GM12878 (cell line): Measurements from ENCODE around the gene PDZRN3. TPM values are rescaled to one million over a fixed set of nuclear protein-coding genes. Genes with fewer than 3 reads are reported as not detected.

Source experiments
- ATAC-seq: fragments of 200-7000 bp; cut with Tn5 transposase; 3 replicates; pipeline ENCODE4 v1.9.1; 2020; ENCODE audit warnings: mild to moderate bottlenecking, moderate library complexity
- BruUV-seq: library from RNA; stranded (reverse); fragments of 400-500 nt; replicated peaks from 2 replicates; lab custom pipeline; 2021; lab: Mats Ljungman, UMichigan
- CTCF ChIA-PET: fragments of 300-600 bp; sonication (Branson Sonifier 250); formaldehyde crosslinking; extraction: SDS; loops from one replicate; lab custom pipeline; 2021; ENCODE audit warnings: inconsistent platforms; lab: Yijun Ruan, JAX
- POLR2A ChIA-PET: fragments of 350-600 bp; formaldehyde crosslinking; extraction: SDS; loops from one replicate; lab custom pipeline; 2021; ENCODE audit warnings: inconsistent platforms; lab: Charles Lee
- RAD21 ChIA-PET: fragments of 300-600 bp; sonication (Branson Sonifier 250); formaldehyde crosslinking; loops from one replicate; lab custom pipeline; 2023; ENCODE audit warnings: antibody characterized with exemption; ENCODE audit not compliant: unreplicated experiment; lab: Charles Lee
- SMC1A ChIA-PET: fragments of 300-600 bp; sonication (Branson Sonifier 250); formaldehyde crosslinking; loops from one replicate; lab custom pipeline; 2023; ENCODE audit not compliant: unreplicated experiment, uncharacterized antibody; lab: Charles Lee
- DNase-seq: peaks from one replicate; pipeline ENCODE4 v3.0.0-alpha.2; 2011; ENCODE audit warnings: low read depth, low spot score
- FAIRE-seq: peaks from 3 replicates; lab custom pipeline; 2011; peaks lifted over from hg19 to GRCh38; lab: Jason Lieb, UNC
- H2AFZ ChIP-seq: 2 replicates; pipeline ENCODE4 v1.6.0; 2011; ENCODE audit warnings: low read depth, low read length, control low read depth; ENCODE audit not compliant: control insufficient read depth
- H3K27ac ChIP-seq: 2 replicates; pipeline ENCODE4 v1.5.1; 2011; ENCODE audit warnings: control low read depth; ENCODE audit not compliant: control insufficient read depth, insufficient read depth
- H3K27me3 ChIP-seq, 2 experiments: replicated peaks in 1 of 2; 2 replicates each; pipeline versions ENCODE4 v1.6.0 to v1.6.1; 2011; ENCODE audit warnings: low read length in 1 of 2; ENCODE audit not compliant: control insufficient read depth in 2 of 2, insufficient read depth in 2 of 2
- H3K36me3 ChIP-seq, 2 experiments: 2 replicates each; pipeline ENCODE4 v1.5.1; 2011; ENCODE audit warnings: low read length in 1 of 2; ENCODE audit not compliant: control insufficient read depth in 2 of 2, insufficient read depth in 2 of 2
- H3K4me1 ChIP-seq: 2 replicates; pipeline ENCODE4 v1.6.1; 2011; ENCODE audit warnings: mild to moderate bottlenecking, low read length, moderate library complexity, mixed read lengths; ENCODE audit not compliant: control insufficient read depth, insufficient read depth
- H3K4me2 ChIP-seq: 2 replicates; pipeline ENCODE4 v1.6.0; 2011; ENCODE audit warnings: control low read depth; ENCODE audit not compliant: control insufficient read depth, insufficient read depth
- H3K4me3 ChIP-seq: fragments of 200-600 bp; sonication (generic); 2 replicates; pipeline ENCODE4 v1.5.1; 2016
- H3K79me2 ChIP-seq: 2 replicates; pipeline ENCODE4 v1.6.0; 2011; ENCODE audit warnings: low read length; ENCODE audit not compliant: control insufficient read depth, insufficient read depth
- H3K9ac ChIP-seq: 2 replicates; pipeline ENCODE4 v1.8.0; 2011; ENCODE audit warnings: low read length, control low read depth, mixed read lengths; ENCODE audit not compliant: control insufficient read depth, insufficient read depth
- H3K9me3 ChIP-seq: replicated peaks from 3 replicates; pipeline ENCODE4 v1.5.1; 2011; ENCODE audit warnings: mild to moderate bottlenecking, low read length; ENCODE audit not compliant: control insufficient read depth, insufficient read depth
- H4K20me1 ChIP-seq: 2 replicates; pipeline ENCODE4 v1.6.0; 2011; ENCODE audit not compliant: control insufficient read depth, insufficient read depth
- ATF7 ChIP-seq: fragments of 450-650 bp; IDR thresholded peaks from 2 replicates; pipeline ENCODE4 v1.6.1; 2016; ENCODE audit warnings: low read depth, mild to moderate bottlenecking
- CBX5 ChIP-seq: sonication (generic); IDR thresholded peaks from 2 replicates; pipeline ENCODE4 v1.6.1; 2016; ENCODE audit warnings: low read depth, moderate library complexity, mild to moderate bottlenecking, inconsistent platforms
- CHD1 ChIP-seq: IDR thresholded peaks from 2 replicates; pipeline ENCODE4 v1.6.1; 2012; ENCODE audit warnings: low read depth, low read length, improper control_type of control experiment
- CHD4 ChIP-seq: fragments of 200-600 bp; sonication (generic); IDR thresholded peaks from 2 replicates; pipeline ENCODE4 v1.6.1; 2016; ENCODE audit warnings: mild to moderate bottlenecking
- EGR1 ChIP-seq, 2 experiments: IDR thresholded peaks; 1 replicate in 1 of 2; 2 replicates in 1 of 2; pipeline ENCODE4 v1.6.1; 2011 to 2012; ENCODE audit warnings: low read depth in 2 of 2, low read length in 2 of 2, borderline replicate concordance in 1 of 2, mild to moderate bottlenecking in 1 of 2, moderate library complexity in 1 of 2
- MYB ChIP-seq: fragments of 150-350 bp; IDR thresholded peaks from 2 replicates; pipeline ENCODE4 v1.6.1; 2014; ENCODE audit warnings: mild to moderate bottlenecking, low read depth, low read length, borderline replicate concordance
- NFXL1 ChIP-seq: fragments of 450-650 bp; IDR thresholded peaks from 2 replicates; pipeline ENCODE4 v1.6.1; 2017; ENCODE audit warnings: antibody characterized with exemption, mild to moderate bottlenecking, borderline replicate concordance
- NFYA ChIP-seq: IDR thresholded peaks from 2 replicates; pipeline ENCODE4 v1.6.1; 2011; ENCODE audit warnings: low read depth, mild to moderate bottlenecking, low read length, improper control_type of control experiment, borderline replicate concordance
- POU2F2 ChIP-seq: IDR thresholded peaks from 3 replicates; pipeline ENCODE4 v1.6.1; 2011; ENCODE audit warnings: low read depth, mild to moderate bottlenecking, low read length, borderline replicate concordance
- RAD51 ChIP-seq: fragments of 450-650 bp; IDR thresholded peaks from 2 replicates; pipeline ENCODE4 v1.6.1; 2016; ENCODE audit warnings: moderate library complexity, mild to moderate bottlenecking, inconsistent platforms
- RFX5 ChIP-seq: IDR thresholded peaks from 2 replicates; pipeline ENCODE4 v1.6.1; 2011; ENCODE audit warnings: low read depth, low read length, improper control_type of control experiment
- STAT1 ChIP-seq: fragments of 450-650 bp; conservative IDR thresholded peaks from 2 replicates; pipeline ENCODE4 v1.6.1; 2014; ENCODE audit warnings: antibody characterized with exemption, mild to moderate bottlenecking
- SUZ12 ChIP-seq: fragments of 200-600 bp; sonication (generic); IDR thresholded peaks from one replicate; pipeline ENCODE4 v1.6.1; 2018; ENCODE audit warnings: antibody characterized with exemption, mild to moderate bottlenecking; ENCODE audit not compliant: unreplicated experiment
- TAF1 ChIP-seq: IDR thresholded peaks from 2 replicates; pipeline ENCODE4 v1.6.1; 2011; ENCODE audit warnings: mild to moderate bottlenecking, low read depth, low read length, borderline replicate concordance
- WRNIP1 ChIP-seq: IDR thresholded peaks from 2 replicates; pipeline ENCODE4 v1.6.1; 2011; ENCODE audit warnings: low read depth, low read length, improper control_type of control experiment, borderline replicate concordance
- WGBS: methylation state at CpG from one replicate; pipeline ENCODE4 v1.1.6; 2016; ENCODE audit warnings: low lambda C conversion rate; ENCODE audit not compliant: insufficient replicate concordance, insufficient coverage; ENCODE audit errors: missing lambda C conversion rate; 5-methylcytosine and 5-hydroxymethylcytosine counted together
- in situ Hi-C: fragments of 300-500 bp; cut with MboI; formaldehyde crosslinking; loops from 9 replicates; pipeline ENCODE4 v1.14.3; 2018; ENCODE audit warnings: mixed read lengths
- intact Hi-C: fragments of 100-400 bp; cut with micrococcal nuclease; formaldehyde crosslinking; loops from one replicate; pipeline ENCODE4 v1.14.2; 2022; ENCODE audit not compliant: unreplicated experiment
- polyA plus RNA-seq, 11 experiments: library from polyadenylated mRNA; depleted of rRNA in 4 of 11; unstranded in 6 of 11; stranded (reverse) in 5 of 11; fragments of >200 nt; fragmentation: Nextera tagmentation in 4 of 11; fragmentation: Illumina TruSeq in 1 of 11; extraction: Ambion mirVana in 4 of 11; extraction: Trizol in 1 of 11; gene quantifications; 1 replicate in 1 of 11; 2 replicates in 10 of 11; pipeline versions ENCODE4 v1.2.1 to v1.2.3, GENCODE V29; 2011 to 2016; ENCODE audit warnings: inconsistent platforms in 2 of 11, missing spikeins in 2 of 11, low read depth in 1 of 11
- total RNA-seq, 4 experiments: library from RNA; depleted of rRNA in 3 of 4; stranded (reverse); fragments of >200 nt in 3 of 4; fragmentation: Illumina TruSeq in 1 of 4; extraction: Trizol in 1 of 4; gene quantifications; 2 replicates each; pipeline versions ENCODE4 v1.2.1 to v1.2.3, GENCODE V29; 2013 to 2021
- TF ChIP-seq, protein P1 (sequence below): IDR thresholded peaks from 2 replicates; pipeline ENCODE4 v1.6.1; 2012; ENCODE audit warnings: mild to moderate bottlenecking, low read depth, low read length

Gene PDZRN3
- total and polyA plus RNA-seq, 10 of the 15 experiments (the other 5 are each of a cell fraction or from before 2014, with no cell fraction given), result 0.07 to 0.37 (median 0.12) TPM; not detected in 6

DNA sequence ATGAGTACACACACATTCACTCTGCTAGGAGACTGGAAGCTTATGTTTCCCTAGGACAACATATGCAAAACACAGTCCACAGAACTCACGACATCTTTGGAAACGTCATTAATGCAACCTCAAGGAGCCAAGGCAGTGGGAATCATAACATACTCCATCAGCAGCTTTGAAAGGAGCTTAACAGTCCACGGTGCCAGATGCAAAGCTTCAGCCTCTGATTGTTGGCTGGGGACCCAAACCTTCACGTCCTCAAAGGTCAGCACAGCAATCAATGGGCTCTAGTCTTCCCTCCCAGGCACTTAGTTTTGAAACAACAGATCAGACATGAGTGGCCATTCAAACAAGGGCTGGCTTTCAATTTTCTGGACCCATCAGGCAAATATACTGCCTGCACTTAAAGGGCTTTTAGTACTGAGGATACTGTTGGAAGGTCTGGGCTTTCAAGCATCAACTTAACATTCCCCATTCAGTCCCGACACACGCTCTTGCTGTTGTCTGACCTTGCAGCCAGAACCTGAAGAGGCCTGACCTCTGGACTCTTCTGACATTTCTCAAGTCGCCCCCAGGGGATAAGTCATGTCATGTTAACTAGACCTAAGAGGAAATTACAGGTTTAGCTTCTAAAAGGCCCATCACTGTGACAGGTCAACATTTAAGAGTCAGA lies 223.0 kb downstream of the PDZRN3 start:
- no peaks in the 10 kb centered on the region for H3K79me2 ChIP-seq
- BruUV-seq, result no TSS peak
- SMC1A ChIA-PET, result no interaction called here
- POLR2A ChIA-PET, result no interaction called here
- no peak overlapping the region for H3K9ac ChIP-seq
- no peaks in the 10 kb centered on the region for H3K9me3 ChIP-seq
- H2AFZ ChIP-seq, result no peak overlapping the region
- H3K36me3 ChIP-seq, result no peaks in the 10 kb centered on the region
- no peak overlapping the region for H3K4me3 ChIP-seq
- H4K20me1 ChIP-seq, result no peaks in the 10 kb centered on the region
- no peak for FAIRE-seq
- H3K4me1 ChIP-seq, result no peaks in the 10 kb centered on the region
- no peak overlapping the region for H3K27ac ChIP-seq
- RAD21 ChIA-PET, result no interaction called here
- in situ Hi-C loops, result no loop called here
- no peak for ATAC-seq
- no peak overlapping the region for H3K4me2 ChIP-seq
- no peak for TF ChIP-seq NFXL1
- TF ChIP-seq RFX5, result no peak
- no peak for TF ChIP-seq CHD1
- TF ChIP-seq CBX5, result no peak
- no peak for TF ChIP-seq MYB
- TF ChIP-seq STAT1, result no peak
- no peak for TF ChIP-seq ATF7
- TF ChIP-seq NFYA, result no peak
- TF ChIP-seq, protein P1, sequence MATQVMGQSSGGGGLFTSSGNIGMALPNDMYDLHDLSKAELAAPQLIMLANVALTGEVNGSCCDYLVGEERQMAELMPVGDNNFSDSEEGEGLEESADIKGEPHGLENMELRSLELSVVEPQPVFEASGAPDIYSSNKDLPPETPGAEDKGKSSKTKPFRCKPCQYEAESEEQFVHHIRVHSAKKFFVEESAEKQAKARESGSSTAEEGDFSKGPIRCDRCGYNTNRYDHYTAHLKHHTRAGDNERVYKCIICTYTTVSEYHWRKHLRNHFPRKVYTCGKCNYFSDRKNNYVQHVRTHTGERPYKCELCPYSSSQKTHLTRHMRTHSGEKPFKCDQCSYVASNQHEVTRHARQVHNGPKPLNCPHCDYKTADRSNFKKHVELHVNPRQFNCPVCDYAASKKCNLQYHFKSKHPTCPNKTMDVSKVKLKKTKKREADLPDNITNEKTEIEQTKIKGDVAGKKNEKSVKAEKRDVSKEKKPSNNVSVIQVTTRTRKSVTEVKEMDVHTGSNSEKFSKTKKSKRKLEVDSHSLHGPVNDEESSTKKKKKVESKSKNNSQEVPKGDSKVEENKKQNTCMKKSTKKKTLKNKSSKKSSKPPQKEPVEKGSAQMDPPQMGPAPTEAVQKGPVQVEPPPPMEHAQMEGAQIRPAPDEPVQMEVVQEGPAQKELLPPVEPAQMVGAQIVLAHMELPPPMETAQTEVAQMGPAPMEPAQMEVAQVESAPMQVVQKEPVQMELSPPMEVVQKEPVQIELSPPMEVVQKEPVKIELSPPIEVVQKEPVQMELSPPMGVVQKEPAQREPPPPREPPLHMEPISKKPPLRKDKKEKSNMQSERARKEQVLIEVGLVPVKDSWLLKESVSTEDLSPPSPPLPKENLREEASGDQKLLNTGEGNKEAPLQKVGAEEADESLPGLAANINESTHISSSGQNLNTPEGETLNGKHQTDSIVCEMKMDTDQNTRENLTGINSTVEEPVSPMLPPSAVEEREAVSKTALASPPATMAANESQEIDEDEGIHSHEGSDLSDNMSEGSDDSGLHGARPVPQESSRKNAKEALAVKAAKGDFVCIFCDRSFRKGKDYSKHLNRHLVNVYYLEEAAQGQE, result no peak
- TF ChIP-seq POU2F2, result no peak
- TF ChIP-seq CHD4, result no peak
- no peak for TF ChIP-seq SUZ12
- no peak for TF ChIP-seq TAF1
- TF ChIP-seq WRNIP1, result no peak
- TF ChIP-seq RAD51, result no peak
- TF ChIP-seq EGR1 (IDR thresholded peaks at IDR 0.05; ENCODE audit: borderline replicate concordance in 1 of 2, low read depth in 2 of 2, low read length in 2 of 2), result no peak
- H3K27me3 ChIP-seq, result no peaks in the 10 kb centered on the region
- WGBS, result 22% methylated on average over 7 of the region's 7 CpGs
- DNase-seq, result no peak
- CTCF ChIA-PET, result no interaction called here
- intact Hi-C loops, result no loop called here
